ENCODE data around the gene PRSS53. TPM values are rescaled to one million over a fixed set of nuclear protein-coding genes. Genes with fewer than 3 reads are reported as not detected.

Gene PRSS53
- polyA plus RNA-seq, 1 of the 3 experiments (the other 2 are of a cell fraction): 3.1 TPM

DNA sequence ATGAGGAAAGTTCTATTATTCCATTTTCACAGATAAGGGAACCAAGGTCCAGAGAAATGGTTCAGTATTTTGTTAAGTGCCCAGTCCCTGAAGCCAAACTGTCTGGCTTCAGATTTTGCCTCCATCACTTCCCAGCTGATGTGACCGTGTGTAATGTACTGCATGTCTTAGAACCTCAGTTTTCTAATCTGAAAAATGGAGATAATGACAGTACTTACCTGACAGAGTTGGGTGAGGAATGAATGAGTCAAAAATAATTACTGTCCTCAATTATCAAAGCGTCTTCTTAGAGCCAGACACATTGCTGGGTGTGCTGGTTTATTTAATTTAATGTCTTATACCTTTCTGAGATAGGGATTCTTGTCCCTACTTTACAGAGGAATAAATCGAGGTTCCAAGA, 21.4 kb downstream of the PRSS53 start:
- H3K27me3 ChIP-seq (ENCODE audit: insufficient read depth): no peaks in the 10 kb centered on the region
- 94% methylated on average over 3 of the region's 3 CpGs for WGBS (ENCODE audit: low lambda C conversion rate)
- CTCF ChIA-PET: interaction anchor here (0.8 kb wide), 1 partner anchor 82 kb away, joined by 3 read pairs; no protein-coding TSS in a partner anchor

DNA sequence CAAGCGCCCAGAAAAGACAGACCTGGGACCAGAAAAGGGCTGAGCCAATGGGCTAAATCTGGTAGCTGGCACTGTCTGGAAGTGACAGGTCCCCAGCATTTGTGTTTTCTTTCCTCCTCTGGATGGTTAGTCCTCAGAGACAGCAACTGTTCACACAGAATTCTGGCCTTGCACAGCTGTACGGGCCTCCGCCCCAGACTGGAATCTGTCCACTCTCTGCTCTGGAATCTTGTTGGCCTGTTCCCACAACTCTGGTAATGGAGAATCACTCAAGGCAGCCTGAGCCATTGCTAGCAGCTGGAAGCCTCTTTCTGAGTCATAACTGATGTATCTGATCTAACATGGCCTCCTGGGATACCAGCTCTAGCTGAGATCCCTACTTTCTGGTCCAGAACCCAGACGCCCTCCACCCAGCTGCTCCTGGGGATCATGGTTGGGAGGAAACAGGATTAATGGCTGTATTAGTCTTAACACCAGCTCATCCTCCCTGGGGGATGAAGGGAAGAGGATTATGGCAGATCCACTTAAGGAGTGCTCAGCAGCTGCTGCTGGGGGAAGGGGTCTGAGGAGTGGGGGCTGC, 23.8 kb downstream of the PRSS53 start:
- Histone ChIP-seq H3K27ac (ENCODE audit: low read depth in 2 of 2, low read length in 1 of 2) (peak overlapping the region; percentile 18 to 89), H3K9ac (peak overlapping the region; percentile 44; the same call in 1 of the 2 replicates), H3K4me1 (ENCODE audit: control insufficient read depth in 1 of 2, insufficient read depth in 2 of 2, low read depth in 1 of 2, low read length in 1 of 2) (peaks cover 0 to 11% of the 10 kb centered on the region in 2 experiments; a peak in 3 of 4 replicates), H2AFZ (ENCODE audit: low read depth) (no peak overlapping the region), H4K20me1 (ENCODE audit: insufficient read depth) (no peaks in the 10 kb centered on the region), H3F3A (replicated peaks; ENCODE audit: insufficient read depth) (peaks cover 13% of the 10 kb centered on the region), H3K27me3 (ENCODE audit: insufficient read depth) (no peaks in the 10 kb centered on the region), H3K79me2 (ENCODE audit: insufficient read depth) (peaks cover 88% of the 10 kb centered on the region), H3K9me3 (no peaks in the 10 kb centered on the region), H3K9me2 (no peaks in the 10 kb centered on the region), H3K4me3 (ENCODE audit: low read depth in 2 of 2, low read length in 1 of 2) (no peak overlapping the region), H3K36me3 (replicated peaks in 1 of 2; ENCODE audit: control insufficient read depth in 1 of 2, insufficient read depth in 2 of 2, low read length in 1 of 2) (peaks cover 6 to 24% of the 10 kb centered on the region in 2 experiments), H3K4me2 (peak overlapping the region; percentile 35; the same call in 1 of the 2 replicates)
- 49% methylated on average over 4 of the region's 4 CpGs for WGBS (ENCODE audit: low lambda C conversion rate)
- POLR2A ChIA-PET: no interaction called here
- TF ChIP-seq TCF12 (IDR thresholded peaks at IDR 0.05) (peak; percentile 53; the same call in 1 of the 2 replicates), JUND (IDR thresholded peaks at IDR 0.05) (peak; percentile 46), FOXJ3 (CRISPR knock-in tag; IDR thresholded peaks at IDR 0.05) (no peak), NFIC (IDR thresholded peaks at IDR 0.05; ENCODE audit: borderline replicate concordance) (peak; percentile 25; the same call in 1 of the 2 replicates), FOSL2 (IDR thresholded peaks at IDR 0.05; ENCODE audit: borderline replicate concordance, low read depth) (peak; percentile 70), YY1 (IDR thresholded peaks at IDR 0.05; ENCODE audit: low read depth) (peak; percentile 78), MEF2A (IDR thresholded peaks at IDR 0.05; ENCODE audit: borderline replicate concordance, low read depth) (no peak)
- TF ChIP-seq, protein P1, sequence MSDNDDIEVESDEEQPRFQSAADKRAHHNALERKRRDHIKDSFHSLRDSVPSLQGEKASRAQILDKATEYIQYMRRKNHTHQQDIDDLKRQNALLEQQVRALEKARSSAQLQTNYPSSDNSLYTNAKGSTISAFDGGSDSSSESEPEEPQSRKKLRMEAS (IDR thresholded peaks at IDR 0.05; ENCODE audit: low read depth): no peak
- TF ChIP-seq, protein P2, sequence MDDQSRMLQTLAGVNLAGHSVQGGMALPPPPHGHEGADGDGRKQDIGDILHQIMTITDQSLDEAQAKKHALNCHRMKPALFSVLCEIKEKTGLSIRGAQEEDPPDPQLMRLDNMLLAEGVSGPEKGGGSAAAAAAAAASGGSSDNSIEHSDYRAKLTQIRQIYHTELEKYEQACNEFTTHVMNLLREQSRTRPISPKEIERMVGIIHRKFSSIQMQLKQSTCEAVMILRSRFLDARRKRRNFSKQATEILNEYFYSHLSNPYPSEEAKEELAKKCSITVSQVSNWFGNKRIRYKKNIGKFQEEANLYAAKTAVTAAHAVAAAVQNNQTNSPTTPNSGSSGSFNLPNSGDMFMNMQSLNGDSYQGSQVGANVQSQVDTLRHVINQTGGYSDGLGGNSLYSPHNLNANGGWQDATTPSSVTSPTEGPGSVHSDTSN (IDR thresholded peaks at IDR 0.05): 0 out of 2 replicates have a peak, but pooled peaks have one; percentile 38
- CTCF ChIA-PET: interaction anchor here (1.3 kb wide), 1 partner anchor 9 kb away, joined by 3 read pairs; no protein-coding TSS in a partner anchor
- DNase-seq: no peak

More for the DNA sequence above, 21.4 kb downstream of the PRSS53 start:
- Histone ChIP-seq H3K9me3 (no peaks in the 10 kb centered on the region), H3K9me2 (no peaks in the 10 kb centered on the region), H3K4me3 (ENCODE audit: low read depth in 2 of 2, low read length in 1 of 2) (no peak overlapping the region), H3K4me1 (ENCODE audit: control insufficient read depth in 1 of 2, insufficient read depth in 2 of 2, low read depth in 1 of 2, low read length in 1 of 2) (peaks cover 3 to 17% of the 10 kb centered on the region in 2 experiments; a peak in 3 of 4 replicates), H2AFZ (ENCODE audit: low read depth) (no peak overlapping the region), H4K20me1 (ENCODE audit: insufficient read depth) (no peaks in the 10 kb centered on the region), H3K36me3 (replicated peaks in 1 of 2; ENCODE audit: control insufficient read depth in 1 of 2, insufficient read depth in 2 of 2, low read length in 1 of 2) (peaks cover 0 to 8% of the 10 kb centered on the region in 2 experiments), H3K9ac (no peak overlapping the region), H3K79me2 (ENCODE audit: insufficient read depth) (peaks cover 96% of the 10 kb centered on the region), H3K27ac (ENCODE audit: low read depth in 2 of 2, low read length in 1 of 2) (no peak overlapping the region), H3K4me2 (no peak overlapping the region), H3F3A (replicated peaks; ENCODE audit: insufficient read depth) (peaks cover 12% of the 10 kb centered on the region)
- no peak for DNase-seq
- no peak for TF ChIP-seq NFIC (IDR thresholded peaks at IDR 0.05; ENCODE audit: borderline replicate concordance)
- no peak for TF ChIP-seq NRF1 (IDR thresholded peaks at IDR 0.05; ENCODE audit: low read depth, low read length)
- no peak for TF ChIP-seq TCF12 (IDR thresholded peaks at IDR 0.05)
- POLR2A ChIA-PET: no interaction called here
